GM13977 (cell line): ENCODE measurements around the gene CST9.

Experiments
- DNase-seq: peaks from one replicate; pipeline ENCODE4 v3.0.0; 2012; ENCODE audit warnings: low spot score
- CTCF ChIP-seq: IDR thresholded peaks from 2 replicates; pipeline ENCODE4 v1.5.1; 2012; ENCODE audit warnings: mild to moderate bottlenecking, control low read depth; ENCODE audit not compliant: insufficient read depth; ENCODE audit errors: extremely low read depth, missing control alignments
- in situ Hi-C: fragments of 300-500 bp; cut with MboI; formaldehyde crosslinking; loops from one replicate; pipeline ENCODE4 v1.12.0; 2022; ENCODE audit warnings: low sequenced_read_pairs, low pct_unique_long_range_greater_than_20kb, mixed read lengths, inconsistent platforms; ENCODE audit not compliant: unreplicated experiment

Gene CST9

GRCh38 chr20:23651117-23651516 lies 45.4 kb upstream of the CST9 start:
- in situ Hi-C loops, result no loop called here
- no peak for TF ChIP-seq CTCF

GRCh38 chr20:23649830-23650417 lies 44.2 kb upstream of the CST9 start:
- no peak for TF ChIP-seq CTCF
- in situ Hi-C loops, result no loop called here
- DNase-seq, result no peak

More at GRCh38 chr20:23651117-23651516, 45.4 kb upstream of the CST9 start:
- DNase-seq, result no peak

- TF ChIP-seq CTCF, result no peak
- in situ Hi-C loops, result no loop called here
- DNase-seq, result no peak
Measured at GRCh38 chr20:23649242-23649641, 43.5 kb upstream of the CST9 start.

- no peak for TF ChIP-seq CTCF
- no peak for DNase-seq
- in situ Hi-C loops, result no loop called here
Measured at GRCh38 chr20:23647346-23647745, 41.6 kb upstream of the CST9 start.

- TF ChIP-seq CTCF, result no peak
- no peak for DNase-seq
- in situ Hi-C loops, result no loop called here
Measured at GRCh38 chr20:23646106-23646873, 40.6 kb upstream of the CST9 start.

GRCh38 chr20:23645575-23645974 lies 39.9 kb upstream of the CST9 start:
- in situ Hi-C loops, result no loop called here
- TF ChIP-seq CTCF, result no peak

More at GRCh38 chr20:23645575-23645974, 39.9 kb upstream of the CST9 start:
- no peak for DNase-seq
